Left cardiac atrium (tissue), 4 donors: Measurements from ENCODE around the gene P2RX6. TPM values are rescaled to one million over a fixed set of nuclear protein-coding genes. Genes with fewer than 3 reads are reported as not detected.
A peak's percentile ranks its signal among the peaks of the same experiment; 100 is the strongest.

Experiments
- ATAC-seq, 2 donors: fragments of 200-7000 bp; cut with Tn5 transposase; one replicate each; pipeline ENCODE4 v1.9.1; 2020; ENCODE audit warnings: mild to moderate bottlenecking in 2 of 2, moderate library complexity in 2 of 2
- DNase-seq: peaks from one replicate; pipeline ENCODE4 v3.0.0-alpha.2; 2020
- intact Hi-C, 2 donors: fragments of 100-400 bp; cut with DNase I; formaldehyde crosslinking; loops; one replicate each; pipeline versions ENCODE4 v1.14.1 to v1.15.1; 2022 to 2023
- total RNA-seq, 2 donors: library from RNA; stranded (reverse); fragmentation: NEBNext Ultra II Directional; extraction: Animal tissue kit (Norgen Biotek cat#: 25700); gene quantifications; one replicate each; pipeline ENCODE4 v1.2.1, GENCODE V29; 2021
- donor health status: DM: no; HTN: yes; CAD: no.
- donor health status: DM: no; HTN: yes; CAD: no; lungs with severe emphysema.
- donor health status: DM: yes; HTN: yes; CAD: no.
- donor health status: Dilated cardiomyopathy.

P2RX6 gene
- total RNA-seq, 2 donors from 2014 or later = 2.2 to 4.6 TPM

- ATAC-seq = no peak
- DNase-seq = no peak
- intact Hi-C loops = no loop called here
These were observed 23.5 kb upstream of the P2RX6 start for GRCh38 chr22:20991252-20992055.

GRCh38 chr22:20992056-20992442 lies 22.9 kb upstream of the P2RX6 start:
- intact Hi-C loops = no loop called here
- DNase-seq (no peak), ATAC-seq (no peak)

GRCh38 chr22:20992456-20993303 lies 22.3 kb upstream of the P2RX6 start:
- ATAC-seq (no peak), DNase-seq (no peak)
- intact Hi-C loops = no loop called here

- DNase-seq (no peak), ATAC-seq (peak in 1 of 2 donors; percentile 2)
- intact Hi-C loops = no loop called here
These were observed 21.4 kb upstream of the P2RX6 start for GRCh38 chr22:20993304-20994127.

GRCh38 chr22:20994128-20994901 lies 20.6 kb upstream of the P2RX6 start:
- no peak for DNase-seq
- ATAC-seq = peak in 1 of 2 donors; percentile 2
- intact Hi-C loops = no loop called here

GRCh38 chr22:20994902-20995241 lies 20.1 kb upstream of the P2RX6 start:
- intact Hi-C loops = no loop called here
- DNase-seq (no peak), ATAC-seq (no peak)

- no peak for DNase-seq
- intact Hi-C loops = no loop called here
These were observed 19.5 kb upstream of the P2RX6 start for GRCh38 chr22:20995329-20996030.

GRCh38 chr22:20996031-20996410 lies 18.9 kb upstream of the P2RX6 start:
- DNase-seq (no peak), ATAC-seq (no peak)
- intact Hi-C loops = no loop called here

More at GRCh38 chr22:20995329-20996030, 19.5 kb upstream of the P2RX6 start:
- no peak for ATAC-seq

GRCh38 chr22:20996598-20997535 lies 18.1 kb upstream of the P2RX6 start:
- ATAC-seq (no peak), DNase-seq (no peak)
- intact Hi-C loops = no loop called here

- DNase-seq = no peak
- ATAC-seq = no peak
- intact Hi-C loops = no loop called here
These were observed 17.3 kb upstream of the P2RX6 start for GRCh38 chr22:20997536-20998257.

GRCh38 chr22:20998411-20999336 lies 16.3 kb upstream of the P2RX6 start:
- no peak for DNase-seq
- intact Hi-C loops = no loop called here
- no peak for ATAC-seq

GRCh38 chr22:20999350-21000206 lies 15.4 kb upstream of the P2RX6 start:
- ATAC-seq (no peak), DNase-seq (no peak)
- intact Hi-C loops = no loop called here

- intact Hi-C loops = no loop called here
- no peak for DNase-seq
- no peak for ATAC-seq
These were observed 14.6 kb upstream of the P2RX6 start for GRCh38 chr22:21000207-21000986.
